ENCODE results near the gene DNAJB6. TPM values are rescaled to one million over a fixed set of nuclear protein-coding genes. Genes with fewer than 3 reads are reported as not detected.
A peak's percentile ranks its signal among the peaks of the same experiment; 100 is the strongest.

Gene DNAJB6
- total RNA-seq, 1 experiment from 2014 or later: 201 TPM

DNA sequence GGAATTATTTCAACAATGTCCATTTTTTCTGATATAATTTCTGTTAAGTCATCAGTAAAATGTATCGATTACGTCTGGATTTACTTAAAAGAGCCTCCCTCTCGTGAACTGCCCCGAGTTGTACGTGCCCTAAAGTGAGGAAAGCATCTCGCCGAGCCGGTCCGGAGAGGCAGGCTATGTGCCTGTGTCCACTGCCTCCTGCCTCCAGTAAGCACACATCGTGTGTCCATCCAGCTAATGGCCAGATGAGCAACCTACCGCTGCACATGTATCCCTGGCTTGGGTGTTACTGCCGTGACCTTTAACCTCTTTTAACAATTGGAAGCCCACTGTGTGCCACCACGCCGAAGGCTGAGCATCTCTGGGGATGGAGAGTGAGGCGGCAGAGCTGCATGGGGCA lies 23.2 kb upstream of the DNAJB6 start:
- POLR2A ChIA-PET: no interaction called here
- Histone ChIP-seq H3K36me3 (ENCODE audit: control insufficient read depth, insufficient read depth, low read length) (no peaks in the 10 kb centered on the region), H3K27ac (ENCODE audit: low read length) (no peak overlapping the region), H3K4me3 (ENCODE audit: low read depth in 2 of 2, low read length in 2 of 2) (no peak overlapping the region), H3K27me3 (ENCODE audit: control insufficient read depth, insufficient read depth, low read length) (no peaks in the 10 kb centered on the region), H3K9me3 (ENCODE audit: control insufficient read depth, insufficient read depth, low read depth, low read length) (no peaks in the 10 kb centered on the region), H3K4me1 (ENCODE audit: control insufficient read depth, insufficient read depth, low read length) (peaks cover 28% of the 10 kb centered on the region)
- DNase-seq (ENCODE audit: low read depth, low spot score): no peak
- in situ Hi-C loops (cut with HindIII; ENCODE audit: low pct_unique_long_range_greater_than_20kb, low sequenced_read_pairs): no loop called here
- no peak for ATAC-seq
- no TSS peak for BruUV-seq (replicated peaks)
- TF ChIP-seq SIN3A (IDR thresholded peaks at IDR 0.05; ENCODE audit: borderline replicate concordance, insufficient read depth, low read depth, low read length): no peak
- CTCF ChIA-PET: no interaction called here
- intact Hi-C loops (cut with micrococcal nuclease; ENCODE audit: unreplicated experiment): no loop called here

DNA sequence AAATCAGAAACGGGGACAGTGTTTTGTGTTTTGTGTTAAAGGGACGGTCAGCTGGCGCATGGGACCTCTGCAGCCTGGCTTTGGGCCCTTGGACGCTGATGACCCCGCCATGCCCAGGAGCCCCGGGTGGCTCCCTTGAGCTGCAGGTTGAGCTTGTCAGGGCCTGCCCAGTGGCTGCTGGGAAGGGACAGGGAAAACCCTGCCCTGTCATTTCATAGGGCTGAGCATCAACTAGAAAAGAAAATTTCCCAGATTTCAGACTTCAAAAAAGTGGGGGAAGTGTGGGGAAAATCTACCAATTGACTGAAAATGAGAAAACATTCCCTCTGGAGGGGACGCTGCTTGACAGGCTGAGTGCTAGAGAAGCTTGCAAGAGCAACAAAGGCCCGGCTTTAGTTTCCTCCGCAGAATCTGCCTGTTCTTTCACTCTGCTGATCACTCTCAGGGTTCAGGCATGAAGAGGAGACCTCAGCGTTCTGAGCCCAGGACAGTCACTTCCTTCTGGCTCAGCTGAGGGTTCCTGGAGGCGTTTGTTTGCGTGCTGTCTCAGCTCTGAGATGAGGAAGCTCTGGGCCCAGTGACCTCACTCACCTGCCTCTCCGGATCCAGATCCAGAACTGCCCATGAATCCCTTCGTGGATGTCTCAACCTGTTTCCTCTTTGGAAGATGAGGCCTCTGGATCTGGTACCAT lies 18.6 kb upstream of the DNAJB6 start:
- ChIA-PET POLR2A (interaction anchor here (0.5 kb wide), 1 partner anchor 14 kb away, joined by 3 read pairs; no protein-coding TSS in a partner anchor), CTCF (no interaction called here)
- Histone ChIP-seq H3K27me3 (ENCODE audit: control insufficient read depth, insufficient read depth, low read length) (no peaks in the 10 kb centered on the region), H3K27ac (ENCODE audit: low read length) (peak overlapping the region; percentile 69), H3K36me3 (ENCODE audit: control insufficient read depth, insufficient read depth, low read length) (no peaks in the 10 kb centered on the region), H3K4me1 (ENCODE audit: control insufficient read depth, insufficient read depth, low read length) (peaks cover 3% of the 10 kb centered on the region; the same call in 1 of the 2 replicates), H3K9me3 (ENCODE audit: control insufficient read depth, insufficient read depth, low read depth, low read length) (no peaks in the 10 kb centered on the region), H3K4me3 (ENCODE audit: low read depth in 2 of 2, low read length in 2 of 2) (peak overlapping the region in 1 of 2 experiments; percentile 9; a peak in 1 of 4 replicates)
- TF ChIP-seq SIN3A (IDR thresholded peaks at IDR 0.05; ENCODE audit: borderline replicate concordance, insufficient read depth, low read depth, low read length) (no peak), REST (IDR thresholded peaks at IDR 0.05; ENCODE audit: insufficient read depth in 1 of 2, low read depth in 2 of 2, low read length in 1 of 2) (no peak), POLR2AphosphoS5 (IDR thresholded peaks at IDR 0.05; ENCODE audit: low read depth, low read length) (no peak), TCF7L2 (IDR thresholded peaks at IDR 0.05; ENCODE audit: low read depth, low read length) (no peak), CTCF (IDR thresholded peaks at IDR 0.05) (no peak)
- intact Hi-C loops (cut with micrococcal nuclease; ENCODE audit: unreplicated experiment) (no loop called here), in situ Hi-C loops (cut with HindIII; ENCODE audit: low pct_unique_long_range_greater_than_20kb, low sequenced_read_pairs) (no loop called here)
- peak; percentile 84 for ATAC-seq
- DNase-seq (ENCODE audit: low read depth, low spot score): no peak
- no TSS peak for BruUV-seq (replicated peaks)

- DNase-seq (ENCODE audit: low read depth, low spot score): no peak
- Histone ChIP-seq H3K36me3 (ENCODE audit: control insufficient read depth, insufficient read depth, low read length) (no peaks in the 10 kb centered on the region), H3K4me3 (ENCODE audit: low read depth in 2 of 2, low read length in 2 of 2) (no peak overlapping the region), H3K27me3 (ENCODE audit: control insufficient read depth, insufficient read depth, low read length) (no peaks in the 10 kb centered on the region), H3K9me3 (ENCODE audit: control insufficient read depth, insufficient read depth, low read depth, low read length) (no peaks in the 10 kb centered on the region), H3K4me1 (ENCODE audit: control insufficient read depth, insufficient read depth, low read length) (peaks cover 3% of the 10 kb centered on the region; the same call in 1 of the 2 replicates), H3K27ac (ENCODE audit: low read length) (no peak overlapping the region)
- in situ Hi-C loops (cut with HindIII; ENCODE audit: low pct_unique_long_range_greater_than_20kb, low sequenced_read_pairs) (no loop called here), intact Hi-C loops (cut with micrococcal nuclease; ENCODE audit: unreplicated experiment) (no loop called here)
- BruUV-seq (replicated peaks): no TSS peak
- no peak for ATAC-seq
- TF ChIP-seq SIN3A (IDR thresholded peaks at IDR 0.05; ENCODE audit: borderline replicate concordance, insufficient read depth, low read depth, low read length) (no peak), CTCF (IDR thresholded peaks at IDR 0.05) (no peak), POLR2AphosphoS5 (IDR thresholded peaks at IDR 0.05; ENCODE audit: low read depth, low read length) (no peak), TCF7L2 (IDR thresholded peaks at IDR 0.05; ENCODE audit: low read depth, low read length) (no peak), REST (IDR thresholded peaks at IDR 0.05; ENCODE audit: insufficient read depth in 1 of 2, low read depth in 2 of 2, low read length in 1 of 2) (no peak)
- ChIA-PET POLR2A (no interaction called here), CTCF (no interaction called here)
Observed at GRCh38 chr7:157320608-157320980, 16.2 kb upstream of the DNAJB6 start.
